ENCODE data around the gene PUS10.

PUS10 gene

DNA sequence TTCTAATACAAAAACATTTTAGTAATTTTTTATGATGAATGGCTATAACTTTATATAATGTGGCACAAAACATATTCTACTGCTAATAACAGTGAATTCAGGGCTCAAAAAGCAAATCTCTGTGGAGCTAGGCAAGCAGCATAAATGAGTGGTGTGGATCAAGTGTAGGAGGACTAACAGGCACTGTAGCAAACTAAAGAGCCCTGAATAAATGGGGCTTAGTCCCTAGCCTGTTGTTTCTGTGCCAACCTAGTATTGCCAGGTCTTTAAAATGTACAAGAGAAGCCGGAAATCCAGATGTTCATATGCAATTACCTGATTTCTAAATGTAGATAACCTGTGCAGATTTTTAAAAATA, 118.2 kb downstream of the PUS10 start:
- TF ChIP-seq, protein P1, sequence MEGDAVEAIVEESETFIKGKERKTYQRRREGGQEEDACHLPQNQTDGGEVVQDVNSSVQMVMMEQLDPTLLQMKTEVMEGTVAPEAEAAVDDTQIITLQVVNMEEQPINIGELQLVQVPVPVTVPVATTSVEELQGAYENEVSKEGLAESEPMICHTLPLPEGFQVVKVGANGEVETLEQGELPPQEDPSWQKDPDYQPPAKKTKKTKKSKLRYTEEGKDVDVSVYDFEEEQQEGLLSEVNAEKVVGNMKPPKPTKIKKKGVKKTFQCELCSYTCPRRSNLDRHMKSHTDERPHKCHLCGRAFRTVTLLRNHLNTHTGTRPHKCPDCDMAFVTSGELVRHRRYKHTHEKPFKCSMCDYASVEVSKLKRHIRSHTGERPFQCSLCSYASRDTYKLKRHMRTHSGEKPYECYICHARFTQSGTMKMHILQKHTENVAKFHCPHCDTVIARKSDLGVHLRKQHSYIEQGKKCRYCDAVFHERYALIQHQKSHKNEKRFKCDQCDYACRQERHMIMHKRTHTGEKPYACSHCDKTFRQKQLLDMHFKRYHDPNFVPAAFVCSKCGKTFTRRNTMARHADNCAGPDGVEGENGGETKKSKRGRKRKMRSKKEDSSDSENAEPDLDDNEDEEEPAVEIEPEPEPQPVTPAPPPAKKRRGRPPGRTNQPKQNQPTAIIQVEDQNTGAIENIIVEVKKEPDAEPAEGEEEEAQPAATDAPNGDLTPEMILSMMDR (conservative IDR thresholded peaks at IDR 0.05; ENCODE audit: low read depth), result no peak
- ChIA-PET POLR2A (ENCODE audit: low non-redundant PET) (no interaction called here), CTCF (interaction anchor here (1.4 kb wide), 1 partner anchor 99 kb away, joined by 6 read pairs; no protein-coding TSS in a partner anchor)
- no peak overlapping the region for H3K27ac ChIP-seq
- no peak for DNase-seq (ENCODE audit: low spot score)

DNA sequence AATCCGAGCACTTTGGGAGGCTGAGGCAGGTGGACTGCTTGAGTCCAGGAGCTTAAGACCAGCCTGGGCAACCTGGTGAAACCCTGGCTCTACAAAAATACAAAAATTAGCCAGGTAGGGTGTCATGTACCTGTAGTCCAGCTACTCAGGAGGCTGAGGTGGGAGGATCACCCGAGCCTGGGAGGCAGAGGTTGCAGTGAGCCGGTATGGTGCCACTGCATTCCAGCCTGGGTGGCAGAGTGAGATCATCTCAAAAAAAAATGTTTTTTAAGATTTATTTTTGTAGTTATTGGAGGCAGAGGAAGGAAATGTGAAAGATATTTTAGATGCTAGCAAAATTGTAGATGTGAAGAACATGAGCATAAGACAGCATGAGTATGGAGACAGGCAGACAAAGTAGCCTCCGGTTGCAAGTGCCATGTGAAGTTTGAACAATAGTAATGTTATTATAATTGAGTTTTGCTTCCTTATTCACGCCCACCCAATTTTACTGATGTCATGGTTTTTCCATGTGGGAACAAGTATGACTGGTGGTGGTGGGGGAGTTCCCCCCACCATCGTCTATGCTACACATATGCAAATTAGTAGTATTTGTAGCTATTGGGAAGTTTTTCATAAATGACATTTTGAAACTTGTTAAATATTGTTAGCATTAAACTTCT, 118.7 kb downstream of the PUS10 start:
- POLR2A ChIA-PET (ENCODE audit: low non-redundant PET), result no interaction called here
- CTCF ChIA-PET, result interaction anchor here (1.4 kb wide), 1 partner anchor 100 kb away, joined by 6 read pairs; no protein-coding TSS in a partner anchor
- H3K27ac ChIP-seq, result no peak overlapping the region

DNA sequence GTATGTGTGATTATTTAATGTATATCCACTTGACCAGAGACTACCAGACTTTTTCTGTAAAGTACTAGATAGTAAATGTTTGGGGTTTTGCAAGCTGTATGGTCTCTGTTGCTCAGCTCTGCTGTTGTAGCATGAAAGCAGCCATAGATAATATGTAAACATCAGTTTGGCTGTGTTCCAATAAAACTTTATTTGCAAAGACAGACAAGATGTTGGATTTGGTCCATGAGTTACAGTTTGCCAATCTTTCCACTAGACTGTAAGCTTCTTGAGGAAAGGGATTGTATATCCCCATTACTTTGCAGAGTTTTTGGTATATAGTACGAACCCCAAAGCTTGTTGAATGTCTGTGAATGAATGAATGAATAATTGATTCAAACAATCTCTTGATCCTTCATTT, 119.5 kb downstream of the PUS10 start:
- ChIA-PET POLR2A (ENCODE audit: low non-redundant PET) (no interaction called here), CTCF (no interaction called here)
- H3K27ac ChIP-seq, result no peak overlapping the region
- TF ChIP-seq, protein P1 (conservative IDR thresholded peaks at IDR 0.05; ENCODE audit: low read depth), result no peak
- no peak for DNase-seq (ENCODE audit: low spot score)

More for the DNA sequence above, 118.7 kb downstream of the PUS10 start:
- TF ChIP-seq, protein P1 (conservative IDR thresholded peaks at IDR 0.05; ENCODE audit: low read depth), result no peak
- no peak for DNase-seq (ENCODE audit: low spot score)
